ENCODE measurements around the gene PPIE.

The PPIE gene

DNA sequence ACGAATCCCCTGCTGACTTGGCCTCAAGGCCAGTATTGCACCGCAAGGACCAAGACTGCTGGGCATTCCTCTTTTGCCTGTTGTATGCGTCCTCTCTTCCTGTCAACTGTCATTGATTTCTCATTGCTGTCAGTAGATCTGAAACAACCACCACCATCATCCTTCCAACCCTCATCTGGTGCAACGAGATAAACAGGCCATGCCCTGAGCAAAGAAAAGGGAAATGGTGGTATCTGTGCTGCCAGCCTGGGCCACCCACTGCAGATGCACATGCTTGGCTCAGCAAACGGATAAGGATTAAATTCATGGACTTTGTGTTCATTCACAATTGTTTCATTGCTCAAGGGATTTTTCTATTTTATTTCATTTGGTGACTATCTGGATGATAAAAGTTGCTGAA lies 18.8 kb downstream of the PPIE start:
- Histone ChIP-seq H4K8ac (ENCODE audit: low read length) (no peak overlapping the region), H2AK5ac (ENCODE audit: low read length, severe bottlenecking) (no peak overlapping the region)
- WGBS: 98% methylated on average over 5 of the region's 5 CpGs

DNA sequence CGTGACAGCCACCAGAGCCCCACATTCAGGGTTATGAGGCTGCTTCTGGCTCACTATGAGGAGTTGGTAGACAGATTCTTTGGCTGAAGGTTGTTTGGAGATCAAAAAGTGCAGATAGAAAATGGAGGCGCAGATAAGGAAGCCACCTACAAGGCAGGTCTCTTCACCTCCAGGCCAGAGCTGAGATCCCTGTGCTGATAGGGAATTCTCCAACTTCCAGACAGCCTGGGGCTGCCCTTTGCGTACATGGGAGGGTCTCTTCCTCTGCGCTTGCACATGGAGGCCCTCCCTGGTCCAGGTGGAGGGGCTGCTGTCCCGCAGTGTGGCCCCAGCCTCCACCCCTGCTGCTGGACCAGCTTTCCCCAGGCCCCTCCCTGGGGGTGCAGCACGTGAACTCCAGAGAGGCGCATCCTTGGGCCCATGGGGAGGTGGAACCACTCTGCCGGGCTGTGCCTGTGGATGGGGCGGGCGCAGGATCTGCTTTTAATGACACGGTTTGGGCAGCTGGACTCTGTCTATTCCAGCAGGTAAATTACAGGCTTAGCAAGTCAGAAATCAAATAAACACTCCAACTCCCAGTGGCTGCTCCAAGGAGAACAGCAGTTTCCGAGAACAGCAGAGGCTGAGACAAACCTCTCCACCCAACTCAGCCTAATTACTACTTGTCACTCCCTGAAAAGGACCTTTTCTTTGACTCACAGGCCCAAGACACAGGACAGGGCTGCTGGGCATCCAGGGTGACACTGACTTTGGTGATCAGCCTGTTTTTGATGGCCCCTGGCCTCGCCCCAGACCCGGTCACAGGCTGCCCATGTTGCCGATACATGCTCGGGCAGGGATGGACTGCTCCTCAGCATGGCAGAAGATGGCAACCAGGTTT lies 20.1 kb downstream of the PPIE start:
- H3K27me3 ChIP-seq (ENCODE audit: control insufficient read depth in 1 of 2, insufficient read depth in 1 of 2, low read length in 2 of 2): no peaks in the 10 kb centered on the region
- 98% methylated on average over 16 of the region's 16 CpGs for WGBS
- H3K14ac ChIP-seq (ENCODE audit: low read length in 2 of 2): no peak overlapping the region
- H2AFZ ChIP-seq (ENCODE audit: low read depth, low read length): no peak overlapping the region
- no peak overlapping the region for H2BK12ac ChIP-seq (ENCODE audit: low read length in 2 of 2)
- H3K23ac ChIP-seq (ENCODE audit: low read length in 2 of 2): no peak overlapping the region
- DNase-seq: no peak
- no peak overlapping the region for H2AK5ac ChIP-seq (ENCODE audit: low read length, severe bottlenecking)
- H3K9me3 ChIP-seq (ENCODE audit: control insufficient read depth, low read length): no peaks in the 10 kb centered on the region
- H4K91ac ChIP-seq (ENCODE audit: low read length): no peak overlapping the region
- no peak overlapping the region for H3K18ac ChIP-seq (ENCODE audit: low read depth in 1 of 2, low read length in 2 of 2)
- H2BK120ac ChIP-seq (ENCODE audit: low read depth, low read length): no peak overlapping the region
- H3K27ac ChIP-seq (ENCODE audit: low read length, poor library complexity, severe bottlenecking): no peak overlapping the region
- H3K36me3 ChIP-seq (ENCODE audit: control insufficient read depth in 1 of 2, insufficient read depth in 2 of 2, low read depth in 1 of 2, low read length in 2 of 2): peaks cover 47 to 56% of the 10 kb centered on the region in 2 experiments
- H3K4me2 ChIP-seq (ENCODE audit: low read length, poor library complexity, severe bottlenecking): no peak overlapping the region
- H3K4me3 ChIP-seq (ENCODE audit: insufficient read depth in 1 of 2, low read depth in 1 of 2, low read length in 2 of 2): no peak overlapping the region
- no peak overlapping the region for H2BK5ac ChIP-seq (ENCODE audit: low read depth, low read length, poor library complexity, severe bottlenecking)
- H3K4me1 ChIP-seq (ENCODE audit: control insufficient read depth, insufficient read depth, low read depth, low read length): no peaks in the 10 kb centered on the region
- H2BK15ac ChIP-seq (ENCODE audit: low read depth, poor library complexity, severe bottlenecking): no peak overlapping the region
- no peaks in the 10 kb centered on the region for H3K79me1 ChIP-seq (replicated peaks; ENCODE audit: low read length, poor library complexity, severe bottlenecking)
- H3K9ac ChIP-seq (ENCODE audit: low read length): no peak overlapping the region
- no peak overlapping the region for H3K4ac ChIP-seq (ENCODE audit: low read depth in 1 of 2, low read length in 2 of 2)
- H4K8ac ChIP-seq (ENCODE audit: low read length): no peak overlapping the region

More for the DNA sequence above, 18.8 kb downstream of the PPIE start:
- H3K79me1 ChIP-seq (replicated peaks; ENCODE audit: low read length, poor library complexity, severe bottlenecking): no peaks in the 10 kb centered on the region
- no peak overlapping the region for H3K4ac ChIP-seq (ENCODE audit: low read depth in 1 of 2, low read length in 2 of 2)
- H3K27ac ChIP-seq (ENCODE audit: low read length, poor library complexity, severe bottlenecking): no peak overlapping the region
- H3K36me3 ChIP-seq (ENCODE audit: control insufficient read depth in 1 of 2, insufficient read depth in 2 of 2, low read depth in 1 of 2, low read length in 2 of 2): peaks cover 60 to 69% of the 10 kb centered on the region in 2 experiments
- no peak overlapping the region for H3K23ac ChIP-seq (ENCODE audit: low read length in 2 of 2)
- no peak for DNase-seq
- H3K4me2 ChIP-seq (ENCODE audit: low read length, poor library complexity, severe bottlenecking): no peak overlapping the region
- H2BK12ac ChIP-seq (ENCODE audit: low read length in 2 of 2): no peak overlapping the region
- no peaks in the 10 kb centered on the region for H3K4me1 ChIP-seq (ENCODE audit: control insufficient read depth, insufficient read depth, low read depth, low read length)
- H3K27me3 ChIP-seq (ENCODE audit: control insufficient read depth in 1 of 2, insufficient read depth in 1 of 2, low read length in 2 of 2): no peaks in the 10 kb centered on the region
- no peak overlapping the region for H2BK15ac ChIP-seq (ENCODE audit: low read depth, poor library complexity, severe bottlenecking)
- no peak overlapping the region for H3K18ac ChIP-seq (ENCODE audit: low read depth in 1 of 2, low read length in 2 of 2)
- no peaks in the 10 kb centered on the region for H3K9me3 ChIP-seq (ENCODE audit: control insufficient read depth, low read length)
- no peak overlapping the region for H3K4me3 ChIP-seq (ENCODE audit: insufficient read depth in 1 of 2, low read depth in 1 of 2, low read length in 2 of 2)
- no peak overlapping the region for H2BK120ac ChIP-seq (ENCODE audit: low read depth, low read length)
- no peak overlapping the region for H4K91ac ChIP-seq (ENCODE audit: low read length)
- no peak overlapping the region for H3K9ac ChIP-seq (ENCODE audit: low read length)
- H2AFZ ChIP-seq (ENCODE audit: low read depth, low read length): no peak overlapping the region
- H2BK5ac ChIP-seq (ENCODE audit: low read depth, low read length, poor library complexity, severe bottlenecking): no peak overlapping the region
- H3K14ac ChIP-seq (ENCODE audit: low read length in 2 of 2): no peak overlapping the region

DNA sequence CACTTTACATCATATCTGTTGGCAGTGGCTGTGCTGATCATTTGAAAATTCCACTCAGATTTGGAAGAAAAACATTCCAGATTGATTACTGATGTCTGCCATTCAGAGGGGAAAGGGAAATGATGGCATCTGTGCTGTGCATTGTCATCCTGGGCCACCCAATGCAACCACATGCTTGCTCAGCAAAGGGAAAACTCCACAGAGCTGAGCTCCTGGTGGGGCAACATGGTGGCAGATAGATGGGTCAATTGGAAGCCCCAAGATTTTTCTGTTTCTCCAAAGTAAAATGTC lies 20.7 kb downstream of the PPIE start:
- Histone ChIP-seq H3K36me3 (ENCODE audit: control insufficient read depth in 1 of 2, insufficient read depth in 2 of 2, low read depth in 1 of 2, low read length in 2 of 2) (peaks cover 47 to 50% of the 10 kb centered on the region in 2 experiments), H4K8ac (ENCODE audit: low read length) (no peak overlapping the region), H3K14ac (ENCODE audit: low read length in 2 of 2) (no peak overlapping the region), H2BK120ac (ENCODE audit: low read depth, low read length) (no peak overlapping the region), H3K18ac (ENCODE audit: low read depth in 1 of 2, low read length in 2 of 2) (no peak overlapping the region), H2AFZ (ENCODE audit: low read depth, low read length) (no peak overlapping the region), H3K27me3 (ENCODE audit: control insufficient read depth in 1 of 2, insufficient read depth in 1 of 2, low read length in 2 of 2) (no peaks in the 10 kb centered on the region), H2AK5ac (ENCODE audit: low read length, severe bottlenecking) (no peak overlapping the region), H2BK15ac (ENCODE audit: low read depth, poor library complexity, severe bottlenecking) (no peak overlapping the region), H3K4me1 (ENCODE audit: control insufficient read depth, insufficient read depth, low read depth, low read length) (no peaks in the 10 kb centered on the region), H3K9me3 (ENCODE audit: control insufficient read depth, low read length) (no peaks in the 10 kb centered on the region), H3K27ac (ENCODE audit: low read length, poor library complexity, severe bottlenecking) (no peak overlapping the region), H3K4ac (ENCODE audit: low read depth in 1 of 2, low read length in 2 of 2) (no peak overlapping the region), H2BK12ac (ENCODE audit: low read length in 2 of 2) (no peak overlapping the region), H3K4me3 (ENCODE audit: insufficient read depth in 1 of 2, low read depth in 1 of 2, low read length in 2 of 2) (no peak overlapping the region), H4K91ac (ENCODE audit: low read length) (no peak overlapping the region), H3K4me2 (ENCODE audit: low read length, poor library complexity, severe bottlenecking) (no peak overlapping the region), H3K23ac (ENCODE audit: low read length in 2 of 2) (no peak overlapping the region), H3K9ac (ENCODE audit: low read length) (no peak overlapping the region), H3K79me1 (replicated peaks; ENCODE audit: low read length, poor library complexity, severe bottlenecking) (no peaks in the 10 kb centered on the region), H2BK5ac (ENCODE audit: low read depth, low read length, poor library complexity, severe bottlenecking) (no peak overlapping the region)
- DNase-seq: no peak

DNA sequence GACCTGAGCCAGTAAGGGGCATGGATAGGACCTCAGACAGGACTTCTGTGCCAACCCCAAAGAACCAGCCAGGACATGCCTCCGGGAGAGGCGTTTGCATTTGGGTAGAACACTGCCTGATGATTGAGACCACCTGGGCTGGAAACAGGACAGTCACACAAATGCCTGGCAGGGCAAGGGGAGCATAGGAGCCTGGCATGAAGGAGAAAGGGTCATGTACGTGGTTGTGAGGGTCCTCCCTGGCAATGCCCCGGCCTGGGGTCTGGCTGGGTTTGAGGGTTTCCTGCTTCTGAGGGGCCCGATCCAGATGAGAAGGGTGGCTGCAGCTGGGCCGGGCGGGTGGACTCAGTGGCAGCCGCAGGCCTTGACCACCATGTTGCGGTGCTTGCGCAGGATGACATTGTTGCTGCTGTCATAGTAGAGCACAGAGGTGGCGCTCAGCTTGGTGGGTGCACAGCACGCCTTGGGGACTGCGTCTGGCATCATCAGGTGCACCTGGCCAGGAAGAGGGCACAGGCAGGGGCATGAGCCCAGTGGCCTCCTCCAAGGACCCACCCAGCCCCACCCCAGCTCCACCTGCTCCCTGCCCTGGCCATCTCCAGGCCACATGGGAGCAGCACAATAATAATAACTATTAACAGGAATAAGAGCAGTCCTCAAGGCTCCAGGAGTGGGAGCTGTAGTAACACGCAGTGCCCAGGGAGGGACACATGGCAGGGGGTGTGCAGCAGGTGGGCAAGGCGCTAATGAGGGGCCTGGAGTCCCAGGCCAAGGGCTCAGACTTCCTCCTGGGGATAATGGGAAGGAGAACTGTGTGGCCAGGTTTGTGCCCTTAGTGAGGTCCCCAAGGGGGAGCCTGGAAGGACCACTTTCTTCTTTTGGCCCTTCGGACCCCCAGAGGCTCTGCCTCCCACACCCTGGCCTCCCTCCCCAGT lies 21.7 kb downstream of the PPIE start:
- Histone ChIP-seq H3K27me3 (ENCODE audit: control insufficient read depth in 1 of 2, insufficient read depth in 1 of 2, low read length in 2 of 2) (no peaks in the 10 kb centered on the region), H3K4me3 (ENCODE audit: insufficient read depth in 1 of 2, low read depth in 1 of 2, low read length in 2 of 2) (no peak overlapping the region), H3K9me3 (ENCODE audit: control insufficient read depth, low read length) (no peaks in the 10 kb centered on the region), H3K4ac (ENCODE audit: low read depth in 1 of 2, low read length in 2 of 2) (no peak overlapping the region), H3K14ac (ENCODE audit: low read length in 2 of 2) (no peak overlapping the region), H2BK15ac (ENCODE audit: low read depth, poor library complexity, severe bottlenecking) (no peak overlapping the region), H2BK120ac (ENCODE audit: low read depth, low read length) (no peak overlapping the region), H3K4me1 (ENCODE audit: control insufficient read depth, insufficient read depth, low read depth, low read length) (no peaks in the 10 kb centered on the region), H2BK12ac (ENCODE audit: low read length in 2 of 2) (no peak overlapping the region), H3K23ac (ENCODE audit: low read length in 2 of 2) (no peak overlapping the region), H4K91ac (ENCODE audit: low read length) (no peak overlapping the region), H4K8ac (ENCODE audit: low read length) (no peak overlapping the region), H2AFZ (ENCODE audit: low read depth, low read length) (no peak overlapping the region), H3K18ac (ENCODE audit: low read depth in 1 of 2, low read length in 2 of 2) (no peak overlapping the region), H3K79me1 (replicated peaks; ENCODE audit: low read length, poor library complexity, severe bottlenecking) (no peaks in the 10 kb centered on the region), H3K27ac (ENCODE audit: low read length, poor library complexity, severe bottlenecking) (no peak overlapping the region), H2AK5ac (ENCODE audit: low read length, severe bottlenecking) (no peak overlapping the region), H3K9ac (ENCODE audit: low read length) (no peak overlapping the region), H3K36me3 (ENCODE audit: control insufficient read depth in 1 of 2, insufficient read depth in 2 of 2, low read depth in 1 of 2, low read length in 2 of 2) (peaks cover 38 to 41% of the 10 kb centered on the region in 2 experiments), H3K4me2 (ENCODE audit: low read length, poor library complexity, severe bottlenecking) (no peak overlapping the region), H2BK5ac (ENCODE audit: low read depth, low read length, poor library complexity, severe bottlenecking) (no peak overlapping the region)
- WGBS: 94% methylated on average over 16 of the region's 16 CpGs
- DNase-seq: no peak
